Measurements from ENCODE around the gene AHCTF1. TPM values are rescaled to one million over a fixed set of nuclear protein-coding genes. Genes with fewer than 3 reads are reported as not detected.

Gene AHCTF1
- total RNA-seq, 2 experiments from 2014 or later, result 32.1 to 38.8 TPM

DNA sequence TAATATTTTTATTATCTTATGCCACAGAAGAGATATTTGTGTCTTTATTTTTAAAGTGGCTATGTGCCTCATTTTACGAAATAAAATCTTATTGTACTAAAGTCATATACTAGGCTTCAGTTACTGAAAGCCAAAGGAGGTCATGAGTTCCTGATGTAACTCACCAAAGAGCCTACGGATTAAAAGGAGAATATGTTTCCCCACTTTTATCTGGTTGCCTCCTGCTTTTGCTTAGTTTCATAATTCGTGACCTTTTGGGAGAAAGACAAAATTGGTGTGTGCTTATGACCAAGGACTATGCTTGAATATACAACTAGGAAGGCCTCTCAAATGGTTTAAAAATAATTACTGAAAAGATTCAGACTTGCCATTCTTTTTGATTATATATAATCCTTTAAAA is 18.2 kb upstream of the AHCTF1 start:
- CTCF ChIA-PET, result interaction anchor here (1.4 kb wide), 1 partner anchor 10 kb away, joined by 6 read pairs; no protein-coding TSS in a partner anchor
- no peaks in the 10 kb centered on the region for H3K36me3 Mint-ChIP-seq (ENCODE audit: low read depth)
- intact Hi-C loops (cut with micrococcal nuclease), result no loop called here
- no peak for DNase-seq
- no peak overlapping the region for H3K27ac Mint-ChIP-seq
- H3K4me3 Mint-ChIP-seq, result no peak overlapping the region
- H3K9me3 Mint-ChIP-seq, result no peaks in the 10 kb centered on the region
- no peaks in the 10 kb centered on the region for H3K4me1 Mint-ChIP-seq (ENCODE audit: low read depth)
- H3K27me3 Mint-ChIP-seq (ENCODE audit: low read depth), result no peaks in the 10 kb centered on the region

DNA sequence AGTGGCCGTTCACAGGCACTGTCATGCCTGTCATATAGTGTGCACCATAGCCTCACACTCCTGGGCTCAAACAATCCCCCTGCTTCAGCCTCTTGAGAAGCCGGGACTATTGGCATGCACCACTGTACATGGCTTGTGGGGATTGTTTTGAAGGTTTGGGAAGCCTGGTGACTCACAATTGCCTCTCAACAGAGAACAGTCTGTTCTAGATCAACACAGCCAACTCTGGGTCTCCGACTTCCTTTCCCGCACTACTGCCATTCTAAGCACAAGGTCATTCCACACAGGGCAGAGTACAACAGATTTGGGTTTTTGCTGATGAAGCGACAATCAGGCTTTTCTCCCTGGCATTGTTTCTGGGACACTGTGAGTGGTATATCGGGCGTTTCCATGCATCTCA is 15.5 kb upstream of the AHCTF1 start:
- H3K36me3 Mint-ChIP-seq (ENCODE audit: low read depth), result no peaks in the 10 kb centered on the region
- H3K9me3 Mint-ChIP-seq, result no peaks in the 10 kb centered on the region
- no peak overlapping the region for H3K4me3 Mint-ChIP-seq
- CTCF ChIA-PET, result no interaction called here
- no peaks in the 10 kb centered on the region for H3K27me3 Mint-ChIP-seq (ENCODE audit: low read depth)
- intact Hi-C loops (cut with micrococcal nuclease), result no loop called here
- H3K27ac Mint-ChIP-seq, result no peak overlapping the region
- no peaks in the 10 kb centered on the region for H3K4me1 Mint-ChIP-seq (ENCODE audit: low read depth)
- DNase-seq, result no peak

DNA sequence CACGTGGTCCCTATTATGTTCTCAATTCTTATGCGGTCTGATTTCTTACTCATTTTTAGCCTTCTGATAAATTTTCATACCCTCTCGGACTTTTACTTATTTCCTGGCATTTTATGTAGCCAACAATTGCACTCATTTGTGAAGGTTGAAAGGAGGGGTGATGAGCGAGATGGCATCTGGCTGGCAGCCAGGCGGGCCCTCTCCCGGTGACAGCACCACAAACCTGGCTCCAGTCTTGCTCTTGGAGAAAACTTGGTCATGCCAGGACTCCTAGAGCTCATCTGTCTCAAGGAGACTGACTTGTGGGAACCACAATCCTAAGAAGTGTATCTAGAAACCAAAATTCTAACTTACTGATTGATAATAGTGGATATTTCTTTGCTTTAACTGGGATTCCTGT is 14.6 kb upstream of the AHCTF1 start:
- H3K27me3 Mint-ChIP-seq (ENCODE audit: low read depth), result no peaks in the 10 kb centered on the region
- CTCF ChIA-PET, result no interaction called here
- no peak overlapping the region for H3K27ac Mint-ChIP-seq
- no peak for DNase-seq
- H3K4me3 Mint-ChIP-seq, result no peak overlapping the region
- no peaks in the 10 kb centered on the region for H3K9me3 Mint-ChIP-seq
- no peaks in the 10 kb centered on the region for H3K4me1 Mint-ChIP-seq (ENCODE audit: low read depth)
- H3K36me3 Mint-ChIP-seq (ENCODE audit: low read depth), result no peaks in the 10 kb centered on the region
- intact Hi-C loops (cut with micrococcal nuclease), result no loop called here

DNA sequence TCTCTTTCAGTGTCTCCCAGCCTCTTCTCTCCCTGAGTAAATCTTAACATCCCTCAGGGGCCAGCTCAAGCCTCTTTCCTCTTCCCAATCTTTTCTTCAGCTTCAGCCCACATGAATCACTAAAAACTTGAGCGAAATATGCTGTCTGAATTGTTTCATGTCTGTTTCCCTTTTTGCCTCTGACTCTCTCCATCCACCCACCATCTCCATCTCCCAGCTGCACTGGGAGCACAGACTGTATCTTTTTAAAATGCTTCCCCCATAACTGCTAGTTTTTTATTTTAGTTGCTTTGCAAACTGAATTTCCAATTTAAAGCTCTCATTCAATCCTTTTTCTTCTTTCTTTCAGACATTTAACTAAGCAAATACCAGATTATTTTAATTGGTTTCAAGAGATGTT is 3.0 kb upstream of the AHCTF1 start:
- DNase-seq, result no peak
- H3K4me3 Mint-ChIP-seq, result no peak overlapping the region
- peaks cover 15% of the 10 kb centered on the region for H3K4me1 Mint-ChIP-seq (ENCODE audit: low read depth)
- intact Hi-C loops (cut with micrococcal nuclease), result loop anchor here (5.0 kb wide), 3 partner anchors 478 to 1962 kb away; no protein-coding TSS in a partner anchor
- H3K27me3 Mint-ChIP-seq (ENCODE audit: low read depth), result no peaks in the 10 kb centered on the region
- CTCF ChIA-PET, result interaction anchor here (0.6 kb wide), 1 partner anchor 28 kb away, joined by 3 read pairs; no protein-coding TSS in a partner anchor
- H3K27ac Mint-ChIP-seq, result no peak overlapping the region
- H3K36me3 Mint-ChIP-seq (ENCODE audit: low read depth), result peaks cover 13% of the 10 kb centered on the region
- H3K9me3 Mint-ChIP-seq, result no peaks in the 10 kb centered on the region

GRCh38 chr1:246933893-246934292 is 2.1 kb upstream of the AHCTF1 start:
- Mint-ChIP-seq H3K4me1 (ENCODE audit: low read depth) (peaks cover 20% of the 10 kb centered on the region), H3K36me3 (ENCODE audit: low read depth) (peaks cover 19% of the 10 kb centered on the region), H3K27me3 (ENCODE audit: low read depth) (no peaks in the 10 kb centered on the region), H3K27ac (no peak overlapping the region), H3K9me3 (no peaks in the 10 kb centered on the region), H3K4me3 (no peak overlapping the region)
- no peak for DNase-seq
- CTCF ChIA-PET, result no interaction called here
- intact Hi-C loops (cut with micrococcal nuclease), result loop anchor here (2.0 to 5.0 kb wide), 4 partner anchors 478 to 1962 kb away; partner anchors contain the start of gene ZNF692

DNA sequence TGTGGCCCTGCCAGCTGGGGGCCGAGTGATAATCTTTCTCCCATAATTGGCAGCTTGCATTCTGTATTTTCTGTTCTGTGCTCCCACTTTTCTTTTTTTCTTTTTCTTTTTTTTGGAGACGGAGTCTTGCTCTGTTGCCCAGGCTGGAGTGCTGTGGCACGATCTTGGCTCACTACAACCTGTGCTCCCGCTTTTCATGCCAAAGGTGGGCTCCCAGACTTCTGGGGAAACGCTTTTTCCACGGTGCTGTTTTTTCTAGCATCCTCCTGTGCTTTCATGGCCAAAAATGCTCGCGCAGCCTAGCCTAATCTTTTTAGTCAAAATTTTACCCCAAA is 585 bp upstream of the AHCTF1 start:
- DNase-seq, result peak; percentile 7
- H3K4me1 Mint-ChIP-seq (ENCODE audit: low read depth), result peaks cover 28% of the 10 kb centered on the region
- CTCF ChIA-PET, result no interaction called here
- H3K9me3 Mint-ChIP-seq, result no peaks in the 10 kb centered on the region
- peak overlapping the region; percentile 95 for H3K27ac Mint-ChIP-seq
- intact Hi-C loops (cut with micrococcal nuclease), result loop anchor here (1.0 to 5.0 kb wide), 10 partner anchors 28 to 1960 kb away; partner anchors contain the start of genes CNST, SCCPDH, TFB2M and ZNF669
- no peaks in the 10 kb centered on the region for H3K27me3 Mint-ChIP-seq (ENCODE audit: low read depth)
- H3K36me3 Mint-ChIP-seq (ENCODE audit: low read depth), result peaks cover 30% of the 10 kb centered on the region
- H3K4me3 Mint-ChIP-seq, result peak overlapping the region; percentile 91

- H3K27me3 Mint-ChIP-seq (ENCODE audit: low read depth), result no peaks in the 10 kb centered on the region
- peak overlapping the region; percentile 93 for H3K27ac Mint-ChIP-seq
- peaks cover 31% of the 10 kb centered on the region for H3K4me1 Mint-ChIP-seq (ENCODE audit: low read depth)
- H3K9me3 Mint-ChIP-seq, result peaks cover 2% of the 10 kb centered on the region
- DNase-seq, result peak; percentile 60
- CTCF ChIA-PET, result no interaction called here
- peaks cover 43% of the 10 kb centered on the region for H3K36me3 Mint-ChIP-seq (ENCODE audit: low read depth)
- intact Hi-C loops (cut with micrococcal nuclease), result loop anchor here (1.0 to 5.0 kb wide), 6 partner anchors 362 to 1959 kb away; partner anchors contain the start of genes SMYD3 and ZNF496
- peak overlapping the region; percentile 99 for H3K4me3 Mint-ChIP-seq
Measured at GRCh38 chr1:246930830-246931548, 759 bp downstream of the AHCTF1 start.

DNA sequence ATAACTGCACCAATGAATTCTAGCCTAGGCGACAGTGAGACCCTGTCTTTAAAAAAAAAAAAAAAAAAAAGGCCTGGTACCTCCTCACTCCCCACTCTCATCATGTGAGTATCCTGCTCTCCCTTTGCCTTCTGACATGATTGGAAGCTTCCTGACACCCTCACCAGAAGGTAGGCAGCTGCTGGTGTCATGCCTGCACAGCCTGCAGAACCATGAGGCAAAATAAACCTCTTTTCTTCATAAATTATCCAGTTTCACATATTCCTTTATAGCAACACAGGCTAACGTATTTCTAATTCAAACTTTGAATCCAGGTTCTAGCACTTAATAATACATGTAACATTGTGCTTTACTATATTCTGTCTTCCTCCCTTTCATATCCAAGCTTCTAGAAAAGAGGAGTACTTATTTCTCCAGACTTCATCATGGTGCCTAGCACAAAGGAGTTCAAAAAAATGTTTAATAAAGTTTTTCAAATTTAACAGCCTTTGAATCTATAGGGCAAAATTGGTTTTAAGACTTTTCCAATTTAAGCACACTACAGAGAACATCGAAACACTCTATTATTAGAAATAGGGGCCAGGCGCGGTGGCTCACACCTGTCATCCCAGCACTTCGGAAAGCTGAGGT is 5.6 kb downstream of the AHCTF1 start:
- Mint-ChIP-seq H3K4me3 (no peak overlapping the region), H3K36me3 (ENCODE audit: low read depth) (peaks cover 56% of the 10 kb centered on the region), H3K4me1 (ENCODE audit: low read depth) (peaks cover 54% of the 10 kb centered on the region), H3K27ac (no peak overlapping the region), H3K9me3 (peaks cover 3% of the 10 kb centered on the region), H3K27me3 (ENCODE audit: low read depth) (no peaks in the 10 kb centered on the region)
- intact Hi-C loops (cut with micrococcal nuclease), result no loop called here
- no peak for DNase-seq
- CTCF ChIA-PET, result interaction anchor here (1.1 kb wide), 1 partner anchor 19 kb away, joined by 3 read pairs; no protein-coding TSS in a partner anchor

- Mint-ChIP-seq H3K4me3 (no peak overlapping the region), H3K36me3 (ENCODE audit: low read depth) (peaks cover 39% of the 10 kb centered on the region), H3K9me3 (peaks cover 3% of the 10 kb centered on the region), H3K27ac (no peak overlapping the region), H3K4me1 (ENCODE audit: low read depth) (peaks cover 42% of the 10 kb centered on the region), H3K27me3 (ENCODE audit: low read depth) (no peaks in the 10 kb centered on the region)
- CTCF ChIA-PET, result no interaction called here
- DNase-seq, result no peak
- intact Hi-C loops (cut with micrococcal nuclease), result no loop called here
Measured at GRCh38 chr1:246923900-246924299, 7.8 kb downstream of the AHCTF1 start.

DNA sequence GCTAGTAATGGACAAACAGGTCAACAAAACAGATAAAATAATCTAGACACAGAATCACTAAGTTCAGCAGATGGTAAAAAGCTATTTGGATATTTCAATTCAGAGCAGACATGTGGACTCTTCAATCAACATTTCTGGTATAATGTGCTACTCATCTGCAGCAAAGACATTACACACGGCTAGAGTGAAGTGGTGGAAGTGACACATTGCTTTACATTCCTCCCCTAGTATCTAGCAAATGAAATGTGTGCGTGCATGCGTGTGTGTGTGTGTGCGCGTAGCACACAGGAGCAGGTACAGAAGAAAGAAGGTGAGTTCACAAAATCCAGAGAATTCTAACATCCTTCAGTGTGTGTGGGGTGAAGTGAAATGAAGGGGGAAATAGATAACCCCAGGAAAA is 8.3 kb downstream of the AHCTF1 start:
- no peak overlapping the region for H3K4me3 Mint-ChIP-seq
- peaks cover 41% of the 10 kb centered on the region for H3K4me1 Mint-ChIP-seq (ENCODE audit: low read depth)

DNA sequence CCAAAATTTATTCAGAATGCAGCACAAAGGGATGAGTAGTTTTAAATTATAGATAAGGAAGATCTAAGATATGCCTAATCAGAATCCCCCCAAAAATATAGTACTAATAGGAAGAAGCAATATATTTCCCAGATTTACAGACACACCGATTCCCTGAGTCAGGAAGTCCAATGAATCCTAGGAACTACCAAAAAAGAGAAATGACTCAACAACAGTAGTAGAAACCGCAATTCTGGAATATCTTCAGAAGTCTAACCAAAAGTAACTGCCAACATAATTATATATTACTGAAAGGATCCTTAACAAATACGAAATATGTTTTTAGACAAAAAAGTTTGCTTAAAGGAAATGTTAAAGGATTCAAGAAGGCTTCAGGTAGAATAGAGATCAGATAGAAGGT is 10.3 kb downstream of the AHCTF1 start:
- CTCF ChIA-PET, result no interaction called here
- Mint-ChIP-seq H3K9me3 (peaks cover 3% of the 10 kb centered on the region), H3K4me1 (ENCODE audit: low read depth) (peaks cover 38% of the 10 kb centered on the region), H3K4me3 (no peak overlapping the region), H3K36me3 (ENCODE audit: low read depth) (peaks cover 26% of the 10 kb centered on the region), H3K27me3 (ENCODE audit: low read depth) (no peaks in the 10 kb centered on the region), H3K27ac (no peak overlapping the region)
- no peak for DNase-seq
- intact Hi-C loops (cut with micrococcal nuclease), result no loop called here

More for the DNA sequence above, 8.3 kb downstream of the AHCTF1 start:
- no peak for DNase-seq
- CTCF ChIA-PET, result no interaction called here
- Mint-ChIP-seq H3K36me3 (ENCODE audit: low read depth) (peaks cover 37% of the 10 kb centered on the region), H3K27me3 (ENCODE audit: low read depth) (no peaks in the 10 kb centered on the region), H3K9me3 (peaks cover 3% of the 10 kb centered on the region), H3K27ac (no peak overlapping the region)
- intact Hi-C loops (cut with micrococcal nuclease), result no loop called here

DNA sequence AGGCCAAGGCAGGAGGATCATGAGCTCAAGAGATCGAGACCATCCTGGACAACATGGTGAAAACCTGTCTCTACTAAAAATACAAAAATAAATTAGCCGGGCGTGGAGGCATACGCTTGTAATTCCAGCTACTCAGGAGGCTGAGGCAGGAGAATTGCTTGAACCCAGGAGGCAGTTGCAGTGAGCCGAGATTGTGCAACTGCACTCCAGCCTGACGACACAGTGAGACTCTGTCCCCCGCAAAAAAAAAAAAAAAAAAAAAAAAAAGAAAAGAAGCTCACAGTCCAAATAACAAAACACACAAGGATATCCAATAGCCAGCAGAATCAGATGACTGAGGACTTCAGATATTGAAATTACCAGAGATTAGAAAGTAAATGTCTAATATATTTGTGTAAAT is 11.8 kb downstream of the AHCTF1 start:
- Mint-ChIP-seq H3K27ac (no peak overlapping the region), H3K9me3 (no peaks in the 10 kb centered on the region), H3K36me3 (ENCODE audit: low read depth) (peaks cover 22% of the 10 kb centered on the region), H3K4me1 (ENCODE audit: low read depth) (peaks cover 29% of the 10 kb centered on the region), H3K4me3 (no peak overlapping the region), H3K27me3 (ENCODE audit: low read depth) (no peaks in the 10 kb centered on the region)
- CTCF ChIA-PET, result interaction anchor here (0.6 kb wide), 2 partner anchors 42 to 52 kb away, joined by 3 read pairs; no protein-coding TSS in a partner anchor
- no peak for DNase-seq
- intact Hi-C loops (cut with micrococcal nuclease), result no loop called here
